Measurements from ENCODE around the gene OR5V1.

OR5V1 gene

DNA sequence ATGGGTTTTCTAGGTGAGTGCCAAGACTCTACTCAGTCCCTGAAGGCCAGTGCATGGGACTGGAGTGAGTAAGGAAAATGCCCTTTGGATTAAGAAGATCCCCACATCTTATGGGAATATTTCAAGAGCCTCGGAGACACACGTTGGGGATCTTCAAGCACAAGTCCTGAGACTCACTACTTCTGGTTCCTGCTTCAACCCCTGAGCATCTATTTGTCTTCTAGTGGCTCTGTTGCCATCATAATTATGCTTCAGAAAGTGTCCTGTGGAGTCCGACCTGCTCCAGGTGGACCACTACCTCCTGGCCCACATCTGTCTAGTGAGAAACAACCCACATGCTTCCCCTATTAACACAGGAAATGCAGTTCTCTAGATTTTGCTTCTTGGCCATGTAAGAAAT is at the start of gene OR5V1:
Gene OR5V1, minus strand, starts transcription at position 101 of the 400 bp plus-strand sequence. CDS start 12,670 bp downstream, outside the sequence.
- ATAC-seq: no peak
- no peak for TF ChIP-seq ISL1 (CRISPR knock-in tag; IDR thresholded peaks at IDR 0.05)
- TF ChIP-seq ZNF565 (CRISPR knock-in tag; conservative IDR thresholded peaks at IDR 0.05; ENCODE audit: low read depth): no peak
- TF ChIP-seq SNAI2 (CRISPR knock-in tag; IDR thresholded peaks at IDR 0.05): no peak
- no peak for TF ChIP-seq BACH2 (CRISPR knock-in tag; IDR thresholded peaks at IDR 0.05; ENCODE audit: borderline replicate concordance)
- no peak for TF ChIP-seq PPARA (CRISPR knock-in tag; IDR thresholded peaks at IDR 0.05; ENCODE audit: borderline replicate concordance)
- TF ChIP-seq, protein P1, sequence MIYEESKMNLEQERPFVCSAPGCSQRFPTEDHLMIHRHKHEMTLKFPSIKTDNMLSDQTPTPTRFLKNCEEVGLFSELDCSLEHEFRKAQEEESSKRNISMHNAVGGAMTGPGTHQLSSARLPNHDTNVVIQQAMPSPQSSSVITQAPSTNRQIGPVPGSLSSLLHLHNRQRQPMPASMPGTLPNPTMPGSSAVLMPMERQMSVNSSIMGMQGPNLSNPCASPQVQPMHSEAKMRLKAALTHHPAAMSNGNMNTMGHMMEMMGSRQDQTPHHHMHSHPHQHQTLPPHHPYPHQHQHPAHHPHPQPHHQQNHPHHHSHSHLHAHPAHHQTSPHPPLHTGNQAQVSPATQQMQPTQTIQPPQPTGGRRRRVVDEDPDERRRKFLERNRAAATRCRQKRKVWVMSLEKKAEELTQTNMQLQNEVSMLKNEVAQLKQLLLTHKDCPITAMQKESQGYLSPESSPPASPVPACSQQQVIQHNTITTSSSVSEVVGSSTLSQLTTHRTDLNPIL (CRISPR knock-in tag; IDR thresholded peaks at IDR 0.05; ENCODE audit: low read depth): no peak
- no peak for TF ChIP-seq ESRRG (CRISPR knock-in tag; IDR thresholded peaks at IDR 0.05)
- TF ChIP-seq OSR1 (CRISPR knock-in tag; IDR thresholded peaks at IDR 0.05): no peak
- TF ChIP-seq, protein P2, sequence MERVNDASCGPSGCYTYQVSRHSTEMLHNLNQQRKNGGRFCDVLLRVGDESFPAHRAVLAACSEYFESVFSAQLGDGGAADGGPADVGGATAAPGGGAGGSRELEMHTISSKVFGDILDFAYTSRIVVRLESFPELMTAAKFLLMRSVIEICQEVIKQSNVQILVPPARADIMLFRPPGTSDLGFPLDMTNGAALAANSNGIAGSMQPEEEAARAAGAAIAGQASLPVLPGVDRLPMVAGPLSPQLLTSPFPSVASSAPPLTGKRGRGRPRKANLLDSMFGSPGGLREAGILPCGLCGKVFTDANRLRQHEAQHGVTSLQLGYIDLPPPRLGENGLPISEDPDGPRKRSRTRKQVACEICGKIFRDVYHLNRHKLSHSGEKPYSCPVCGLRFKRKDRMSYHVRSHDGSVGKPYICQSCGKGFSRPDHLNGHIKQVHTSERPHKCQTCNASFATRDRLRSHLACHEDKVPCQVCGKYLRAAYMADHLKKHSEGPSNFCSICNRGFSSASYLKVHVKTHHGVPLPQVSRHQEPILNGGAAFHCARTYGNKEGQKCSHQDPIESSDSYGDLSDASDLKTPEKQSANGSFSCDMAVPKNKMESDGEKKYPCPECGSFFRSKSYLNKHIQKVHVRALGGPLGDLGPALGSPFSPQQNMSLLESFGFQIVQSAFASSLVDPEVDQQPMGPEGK (CRISPR knock-in tag; IDR thresholded peaks at IDR 0.05; ENCODE audit: borderline replicate concordance): no peak
- TF ChIP-seq ZNF8 (CRISPR knock-in tag; IDR thresholded peaks at IDR 0.05): no peak
- no peak for TF ChIP-seq CSDC2 (CRISPR knock-in tag; IDR thresholded peaks at IDR 0.05)
- no peak for TF ChIP-seq GLIS3 (CRISPR knock-in tag; IDR thresholded peaks at IDR 0.05)
- TF ChIP-seq ZFP3 (CRISPR knock-in tag; IDR thresholded peaks at IDR 0.05): no peak
- TF ChIP-seq TOX (CRISPR knock-in tag; IDR thresholded peaks at IDR 0.05; ENCODE audit: borderline replicate concordance): no peak
- TF ChIP-seq, protein P3, sequence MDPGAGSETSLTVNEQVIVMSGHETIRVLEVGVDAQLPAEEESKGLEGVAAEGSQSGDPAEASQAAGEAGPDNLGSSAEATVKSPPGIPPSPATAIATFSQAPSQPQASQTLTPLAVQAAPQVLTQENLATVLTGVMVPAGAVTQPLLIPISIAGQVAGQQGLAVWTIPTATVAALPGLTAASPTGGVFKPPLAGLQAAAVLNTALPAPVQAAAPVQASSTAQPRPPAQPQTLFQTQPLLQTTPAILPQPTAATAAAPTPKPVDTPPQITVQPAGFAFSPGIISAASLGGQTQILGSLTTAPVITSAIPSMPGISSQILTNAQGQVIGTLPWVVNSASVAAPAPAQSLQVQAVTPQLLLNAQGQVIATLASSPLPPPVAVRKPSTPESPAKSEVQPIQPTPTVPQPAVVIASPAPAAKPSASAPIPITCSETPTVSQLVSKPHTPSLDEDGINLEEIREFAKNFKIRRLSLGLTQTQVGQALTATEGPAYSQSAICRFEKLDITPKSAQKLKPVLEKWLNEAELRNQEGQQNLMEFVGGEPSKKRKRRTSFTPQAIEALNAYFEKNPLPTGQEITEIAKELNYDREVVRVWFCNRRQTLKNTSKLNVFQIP (CRISPR knock-in tag; IDR thresholded peaks at IDR 0.05; ENCODE audit: borderline replicate concordance, low read depth): no peak
- TF ChIP-seq ZNF70 (CRISPR knock-in tag; IDR thresholded peaks at IDR 0.05): no peak
- TF ChIP-seq, protein P4, sequence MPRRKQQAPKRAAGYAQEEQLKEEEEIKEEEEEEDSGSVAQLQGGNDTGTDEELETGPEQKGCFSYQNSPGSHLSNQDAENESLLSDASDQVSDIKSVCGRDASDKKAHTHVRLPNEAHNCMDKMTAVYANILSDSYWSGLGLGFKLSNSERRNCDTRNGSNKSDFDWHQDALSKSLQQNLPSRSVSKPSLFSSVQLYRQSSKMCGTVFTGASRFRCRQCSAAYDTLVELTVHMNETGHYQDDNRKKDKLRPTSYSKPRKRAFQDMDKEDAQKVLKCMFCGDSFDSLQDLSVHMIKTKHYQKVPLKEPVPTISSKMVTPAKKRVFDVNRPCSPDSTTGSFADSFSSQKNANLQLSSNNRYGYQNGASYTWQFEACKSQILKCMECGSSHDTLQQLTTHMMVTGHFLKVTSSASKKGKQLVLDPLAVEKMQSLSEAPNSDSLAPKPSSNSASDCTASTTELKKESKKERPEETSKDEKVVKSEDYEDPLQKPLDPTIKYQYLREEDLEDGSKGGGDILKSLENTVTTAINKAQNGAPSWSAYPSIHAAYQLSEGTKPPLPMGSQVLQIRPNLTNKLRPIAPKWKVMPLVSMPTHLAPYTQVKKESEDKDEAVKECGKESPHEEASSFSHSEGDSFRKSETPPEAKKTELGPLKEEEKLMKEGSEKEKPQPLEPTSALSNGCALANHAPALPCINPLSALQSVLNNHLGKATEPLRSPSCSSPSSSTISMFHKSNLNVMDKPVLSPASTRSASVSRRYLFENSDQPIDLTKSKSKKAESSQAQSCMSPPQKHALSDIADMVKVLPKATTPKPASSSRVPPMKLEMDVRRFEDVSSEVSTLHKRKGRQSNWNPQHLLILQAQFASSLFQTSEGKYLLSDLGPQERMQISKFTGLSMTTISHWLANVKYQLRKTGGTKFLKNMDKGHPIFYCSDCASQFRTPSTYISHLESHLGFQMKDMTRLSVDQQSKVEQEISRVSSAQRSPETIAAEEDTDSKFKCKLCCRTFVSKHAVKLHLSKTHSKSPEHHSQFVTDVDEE (CRISPR knock-in tag; IDR thresholded peaks at IDR 0.05): no peak

DNA sequence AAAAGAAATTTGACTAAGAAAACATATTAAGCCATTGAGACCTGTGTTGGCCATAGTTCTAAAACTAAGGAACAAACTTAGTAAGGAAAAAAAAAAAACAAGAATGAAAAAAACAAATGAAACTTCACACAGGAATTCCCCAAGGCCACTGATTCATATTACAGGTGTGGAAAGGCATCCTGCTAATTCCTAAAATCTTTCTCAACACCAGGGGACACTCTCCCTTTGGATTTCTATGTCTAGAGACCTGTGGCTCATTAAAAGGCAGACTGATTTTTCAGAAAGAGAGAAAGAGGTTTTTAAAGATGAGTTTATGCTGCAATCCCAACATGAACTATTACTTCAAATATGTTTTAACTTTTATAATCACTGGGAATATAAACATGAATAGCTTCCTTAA is 45.9 kb upstream of the OR5V1 start, which contains the start of gene OR12D1:
Gene OR12D1, plus strand, starts transcription at position 341 of the 400 bp plus-strand sequence.
- no peak for ATAC-seq
- TF ChIP-seq ZNF70 (CRISPR knock-in tag; IDR thresholded peaks at IDR 0.05) (no peak), ZNF565 (CRISPR knock-in tag; conservative IDR thresholded peaks at IDR 0.05; ENCODE audit: low read depth) (no peak), PPARA (CRISPR knock-in tag; IDR thresholded peaks at IDR 0.05; ENCODE audit: borderline replicate concordance) (no peak), ARNTL (CRISPR knock-in tag; IDR thresholded peaks at IDR 0.05; ENCODE audit: borderline replicate concordance, low read depth) (no peak), CSDC2 (CRISPR knock-in tag; IDR thresholded peaks at IDR 0.05) (no peak), ZFP30 (CRISPR knock-in tag; IDR thresholded peaks at IDR 0.05) (no peak), OSR1 (CRISPR knock-in tag; IDR thresholded peaks at IDR 0.05) (no peak), ESRRG (CRISPR knock-in tag; IDR thresholded peaks at IDR 0.05) (no peak), TOX (CRISPR knock-in tag; IDR thresholded peaks at IDR 0.05; ENCODE audit: borderline replicate concordance) (no peak), TCF4 (CRISPR knock-in tag; IDR thresholded peaks at IDR 0.05; ENCODE audit: borderline replicate concordance) (no peak), RARB (CRISPR knock-in tag; IDR thresholded peaks at IDR 0.05) (no peak), ZC3H10 (CRISPR knock-in tag; IDR thresholded peaks at IDR 0.05) (no peak), BACH2 (CRISPR knock-in tag; IDR thresholded peaks at IDR 0.05; ENCODE audit: borderline replicate concordance) (no peak), ISL1 (CRISPR knock-in tag; IDR thresholded peaks at IDR 0.05) (no peak), ZFP3 (CRISPR knock-in tag; IDR thresholded peaks at IDR 0.05) (no peak), ZNF8 (CRISPR knock-in tag; IDR thresholded peaks at IDR 0.05) (no peak)
- TF ChIP-seq, protein P2 (CRISPR knock-in tag; IDR thresholded peaks at IDR 0.05; ENCODE audit: borderline replicate concordance): no peak
- TF ChIP-seq, protein P3 (CRISPR knock-in tag; IDR thresholded peaks at IDR 0.05; ENCODE audit: borderline replicate concordance, low read depth): no peak
- TF ChIP-seq, protein P1 (CRISPR knock-in tag; IDR thresholded peaks at IDR 0.05; ENCODE audit: low read depth): no peak
- TF ChIP-seq, protein P4 (CRISPR knock-in tag; IDR thresholded peaks at IDR 0.05): no peak
